Memory B cell (primary cell): Measurements from ENCODE around the gene CPN2.

ENCODE experiments used
- ATAC-seq: fragments of 150-1000 bp; cut with Tn5 transposase; 2 replicates; pipeline ENCODE4 v1.10.0; 2021; ENCODE audit warnings: low read depth, mild to moderate bottlenecking, moderate library complexity
- DNase-seq, 2 donors: peaks; one replicate each; pipeline ENCODE4 v3.0.0; 2022; ENCODE audit warnings: low spot score in 2 of 2
- H3K27ac Mint-ChIP-seq: one replicate; pipeline ENCODE4 v1.8.0; 2022; ENCODE audit warnings: mild to moderate bottlenecking, moderate library complexity, mixed read lengths
- H3K27me3 Mint-ChIP-seq: one replicate; pipeline ENCODE4 v1.8.0; 2022; ENCODE audit warnings: mixed read lengths
- H3K36me3 Mint-ChIP-seq: one replicate; pipeline ENCODE4 v1.8.0; 2022; ENCODE audit warnings: mild to moderate bottlenecking, mixed read lengths
- H3K4me1 Mint-ChIP-seq: one replicate; pipeline ENCODE4 v1.8.0; 2022; ENCODE audit warnings: mixed read lengths
- H3K4me3 Mint-ChIP-seq: one replicate; pipeline ENCODE4 v1.8.0; 2022; ENCODE audit warnings: mild to moderate bottlenecking, moderate library complexity, mixed read lengths
- H3K9me3 Mint-ChIP-seq: one replicate; pipeline ENCODE4 v1.8.0; 2022; ENCODE audit warnings: mixed read lengths

CPN2 gene

DNA sequence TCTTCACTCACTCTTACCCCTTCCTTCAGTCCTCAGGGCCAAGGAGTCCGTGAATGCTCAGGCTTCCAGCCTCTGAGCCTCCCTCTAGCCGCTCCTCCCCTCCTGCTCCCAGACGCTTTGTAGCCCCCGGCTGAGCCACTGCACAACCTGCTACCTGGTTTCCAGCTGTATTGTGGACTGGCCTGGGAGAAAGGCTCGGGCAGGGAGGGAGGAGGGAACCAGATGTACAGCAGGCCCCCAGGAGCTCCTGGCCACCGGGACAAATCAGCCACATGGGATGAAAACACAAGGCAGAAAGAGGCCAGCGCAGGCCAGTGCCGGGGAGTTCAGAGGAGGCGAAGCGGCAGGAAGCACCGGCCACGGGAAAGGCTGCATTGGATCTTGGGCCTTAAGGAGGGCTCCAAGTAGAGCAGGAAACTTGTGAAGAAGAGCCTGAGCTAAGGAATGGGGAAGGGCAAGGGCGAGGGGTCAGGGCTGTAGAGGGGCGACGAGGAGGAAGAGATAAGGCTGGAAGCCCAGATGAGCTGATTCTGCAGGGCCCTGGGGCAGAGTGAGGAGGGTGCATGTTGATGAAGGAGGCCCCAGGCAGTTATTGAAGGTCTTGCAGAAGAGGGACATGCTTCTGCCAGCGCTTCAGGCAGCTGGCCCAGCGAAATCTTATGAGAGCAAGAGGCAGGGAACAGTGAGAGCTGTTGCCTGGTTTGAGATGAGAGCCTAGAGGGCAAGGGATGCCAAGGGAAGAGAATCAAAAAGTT is 14.3 kb downstream of the CPN2 start:
- Mint-ChIP-seq H3K27me3 (peaks cover 23% of the 10 kb centered on the region), H3K9me3 (no peaks in the 10 kb centered on the region), H3K4me3 (no peak overlapping the region)

DNA sequence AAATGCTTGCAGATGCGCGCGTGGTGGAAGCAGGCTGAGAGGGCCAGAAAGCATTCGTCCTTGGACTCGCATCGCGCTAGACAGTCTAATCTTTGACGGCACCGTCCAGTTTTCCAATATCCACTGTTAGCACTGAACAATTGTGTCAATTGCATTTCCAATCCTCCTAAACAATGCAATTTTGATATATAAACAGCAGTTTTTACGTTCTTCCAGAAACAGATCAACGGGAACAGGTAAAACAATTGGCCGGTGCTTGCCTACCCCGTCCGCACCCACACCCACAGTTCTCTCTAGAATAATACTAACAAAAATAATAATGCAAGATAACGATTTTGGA is 17.2 kb downstream of the CPN2 start:
- ATAC-seq: no peak
- peak overlapping the region; percentile 72 for H3K4me3 Mint-ChIP-seq
- H3K27ac Mint-ChIP-seq: no peak overlapping the region
- DNase-seq: no peak
- H3K9me3 Mint-ChIP-seq: no peaks in the 10 kb centered on the region
- H3K4me1 Mint-ChIP-seq: peaks cover 6% of the 10 kb centered on the region
- H3K36me3 Mint-ChIP-seq: no peaks in the 10 kb centered on the region
- H3K27me3 Mint-ChIP-seq: peaks cover 23% of the 10 kb centered on the region

More for the DNA sequence above, 14.3 kb downstream of the CPN2 start:
- no peak for DNase-seq
- no peak for ATAC-seq
- peaks cover 6% of the 10 kb centered on the region for H3K4me1 Mint-ChIP-seq
- no peaks in the 10 kb centered on the region for H3K36me3 Mint-ChIP-seq
- H3K27ac Mint-ChIP-seq: no peak overlapping the region

DNA sequence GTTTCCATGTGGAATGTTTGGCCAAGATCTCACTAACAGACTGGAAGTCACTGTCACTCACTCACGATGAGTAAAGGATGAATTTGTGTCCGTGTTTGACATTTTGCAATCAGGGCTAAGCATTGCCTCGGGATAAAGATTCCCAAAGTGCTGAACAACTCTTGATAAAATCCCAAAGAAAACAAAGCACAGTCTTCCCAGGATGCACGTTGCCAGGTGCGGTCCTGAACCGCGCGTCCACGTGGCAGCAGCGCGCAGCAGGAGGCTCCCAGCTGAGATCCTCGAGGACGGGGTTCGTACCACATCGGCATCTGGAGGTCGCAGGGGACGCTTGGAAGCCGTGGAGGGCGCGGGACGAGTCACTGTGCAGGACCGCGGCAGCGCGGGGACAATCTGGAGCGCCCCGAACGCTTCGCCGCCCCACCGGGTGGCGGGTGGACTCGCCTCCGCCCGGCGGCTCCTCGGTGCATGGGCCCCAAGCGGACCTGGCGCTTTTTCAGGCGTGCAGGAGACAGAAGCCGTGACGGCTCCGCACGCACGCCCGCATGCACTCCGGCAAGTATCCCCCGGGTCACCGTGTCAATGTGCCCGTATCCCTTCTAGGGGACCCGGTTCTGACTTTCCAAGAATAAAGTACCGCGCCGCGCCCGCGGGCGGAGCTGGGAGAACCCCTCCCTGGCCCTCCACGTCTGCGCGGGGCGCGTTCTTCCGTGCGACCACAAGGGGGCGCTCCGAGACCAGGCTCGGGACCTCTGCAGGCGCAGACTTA is 17.7 kb downstream of the CPN2 start:
- peaks cover 23% of the 10 kb centered on the region for H3K27me3 Mint-ChIP-seq
- H3K27ac Mint-ChIP-seq: no peak overlapping the region
- H3K36me3 Mint-ChIP-seq: no peaks in the 10 kb centered on the region
- H3K4me1 Mint-ChIP-seq: peaks cover 6% of the 10 kb centered on the region
- ATAC-seq: peak; percentile 97
- H3K4me3 Mint-ChIP-seq: peak overlapping the region; percentile 72
- DNase-seq: peak; percentile 92 to 98
- H3K9me3 Mint-ChIP-seq: no peaks in the 10 kb centered on the region

DNA sequence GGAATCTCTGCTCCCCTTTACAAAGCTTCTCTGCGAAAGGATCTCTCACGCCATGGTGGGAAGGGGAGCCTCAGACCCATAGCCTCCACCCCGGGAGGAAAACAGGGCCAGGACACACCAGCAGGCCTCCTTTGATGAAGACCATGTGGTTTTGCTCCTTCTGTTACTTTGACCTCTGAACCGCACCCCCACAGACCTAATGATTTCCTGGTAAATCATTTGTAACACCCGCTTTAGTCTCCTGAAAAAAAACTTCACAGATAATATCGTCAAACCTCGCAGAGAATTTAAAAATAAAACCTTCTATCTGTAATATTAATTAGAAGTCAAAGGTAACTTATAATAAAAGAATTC is 18.3 kb downstream of the CPN2 start:
- no peaks in the 10 kb centered on the region for H3K36me3 Mint-ChIP-seq
- no peak for DNase-seq
- no peak overlapping the region for H3K27ac Mint-ChIP-seq
- H3K4me3 Mint-ChIP-seq: peak overlapping the region; percentile 61
- H3K9me3 Mint-ChIP-seq: no peaks in the 10 kb centered on the region
- peaks cover 23% of the 10 kb centered on the region for H3K27me3 Mint-ChIP-seq
- no peak for ATAC-seq
- peaks cover 6% of the 10 kb centered on the region for H3K4me1 Mint-ChIP-seq

DNA sequence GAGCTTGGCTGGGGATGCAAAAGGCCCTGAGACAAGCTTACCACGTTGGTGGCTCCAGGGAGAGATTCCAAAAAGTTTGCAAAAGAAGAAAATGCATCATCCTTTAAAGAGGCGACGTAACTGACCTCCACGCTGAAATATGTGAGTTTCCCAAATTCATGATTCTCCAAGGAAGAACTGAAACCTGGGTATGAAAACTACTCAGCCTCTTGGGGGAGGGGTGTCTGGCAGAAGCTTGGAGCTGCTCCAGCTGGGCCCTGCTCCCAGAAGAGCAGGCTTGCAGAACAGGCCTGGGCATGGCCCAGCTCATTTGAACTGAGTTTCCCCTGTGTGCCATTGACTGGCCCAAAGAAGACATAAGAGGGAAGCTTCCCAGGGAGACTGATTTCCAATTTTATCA is 20.5 kb downstream of the CPN2 start:
- no peak for ATAC-seq

DNA sequence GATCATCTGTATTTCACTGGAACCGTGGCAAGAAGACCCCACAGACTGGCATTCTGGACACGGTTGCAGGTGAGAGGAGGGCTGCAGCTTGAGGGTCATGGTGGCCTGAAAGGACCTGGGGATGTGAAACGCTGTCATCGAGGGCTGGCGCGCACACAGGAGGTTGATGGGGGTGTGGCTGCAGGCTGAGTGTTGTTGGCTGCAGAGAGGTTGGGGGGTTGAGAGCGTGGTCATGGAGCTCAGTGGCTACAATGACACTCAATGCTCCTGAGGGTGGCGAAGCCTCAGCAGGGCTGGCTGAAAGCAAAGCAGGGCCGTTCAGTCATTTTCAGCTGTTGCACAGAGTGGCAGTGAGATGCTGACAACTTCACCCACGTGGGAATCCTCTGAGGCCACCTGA is 21.0 kb downstream of the CPN2 start:
- ATAC-seq: no peak
- Mint-ChIP-seq H3K36me3 (no peaks in the 10 kb centered on the region), H3K4me1 (peaks cover 6% of the 10 kb centered on the region)

More for the DNA sequence above, 20.5 kb downstream of the CPN2 start:
- no peak for DNase-seq
- H3K36me3 Mint-ChIP-seq: no peaks in the 10 kb centered on the region
- no peak overlapping the region for H3K27ac Mint-ChIP-seq
- H3K4me3 Mint-ChIP-seq: no peak overlapping the region
- peaks cover 6% of the 10 kb centered on the region for H3K4me1 Mint-ChIP-seq
- no peaks in the 10 kb centered on the region for H3K9me3 Mint-ChIP-seq
- peaks cover 10% of the 10 kb centered on the region for H3K27me3 Mint-ChIP-seq

DNA sequence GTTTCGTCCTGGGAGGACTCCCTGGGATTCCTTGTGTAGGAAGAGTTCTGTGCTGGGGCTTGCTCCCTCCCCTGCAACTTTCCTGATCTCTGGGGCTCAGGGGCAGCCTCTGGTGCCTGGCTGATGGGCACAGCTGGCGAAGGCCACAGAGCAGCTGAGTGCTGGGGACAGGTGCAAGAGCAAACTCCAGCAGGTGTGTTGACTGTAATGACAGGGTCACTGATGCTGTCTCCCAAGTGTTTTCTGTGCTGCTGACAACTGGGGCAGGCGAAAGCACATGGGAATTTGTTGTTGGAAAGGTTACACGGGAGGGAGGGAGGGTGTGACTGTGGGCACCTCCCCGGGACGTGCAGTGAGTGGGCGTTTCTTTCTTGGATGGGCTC is 21.6 kb downstream of the CPN2 start:
- DNase-seq (no peak), ATAC-seq (no peak)
- H3K27ac Mint-ChIP-seq: no peak overlapping the region
- no peaks in the 10 kb centered on the region for H3K36me3 Mint-ChIP-seq
- peaks cover 6% of the 10 kb centered on the region for H3K4me1 Mint-ChIP-seq
- no peaks in the 10 kb centered on the region for H3K9me3 Mint-ChIP-seq
- peaks cover 10% of the 10 kb centered on the region for H3K27me3 Mint-ChIP-seq
- no peak overlapping the region for H3K4me3 Mint-ChIP-seq

More for the DNA sequence above, 21.0 kb downstream of the CPN2 start:
- no peak overlapping the region for H3K27ac Mint-ChIP-seq
- H3K27me3 Mint-ChIP-seq: peaks cover 10% of the 10 kb centered on the region
- H3K4me3 Mint-ChIP-seq: no peak overlapping the region
- no peak for DNase-seq
- H3K9me3 Mint-ChIP-seq: no peaks in the 10 kb centered on the region

DNA sequence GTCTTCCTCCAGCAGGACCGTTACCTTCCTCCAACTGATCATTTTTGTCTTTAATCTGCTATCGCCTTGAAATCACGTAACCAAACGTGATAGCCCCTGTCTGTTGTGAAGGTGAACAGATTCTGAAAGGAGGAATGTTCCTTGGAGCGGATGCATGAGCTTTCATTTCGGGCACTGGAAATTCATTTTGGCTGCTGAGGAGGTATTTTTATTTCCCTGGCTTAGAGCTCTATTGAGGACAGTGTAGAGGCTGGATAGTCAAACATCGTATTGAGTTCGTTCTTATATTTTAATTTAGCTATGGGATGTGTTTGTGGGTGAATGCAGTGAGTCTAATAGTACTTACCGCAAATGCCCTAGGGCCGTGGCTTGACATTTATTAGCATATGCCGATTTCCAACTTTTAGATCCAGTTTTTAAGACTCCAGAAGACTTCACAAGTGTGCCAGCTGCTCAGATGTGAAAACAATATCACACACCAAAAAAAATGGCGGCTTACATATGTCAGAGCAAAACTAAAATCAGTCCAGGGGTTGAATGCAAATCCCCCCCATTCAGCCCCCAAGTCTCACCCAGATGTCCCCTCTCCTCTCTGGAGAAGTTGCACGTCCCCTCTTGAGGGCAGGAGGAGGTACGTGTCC is 22.1 kb downstream of the CPN2 start:
- no peaks in the 10 kb centered on the region for H3K36me3 Mint-ChIP-seq
- H3K4me1 Mint-ChIP-seq: peaks cover 6% of the 10 kb centered on the region
- H3K27me3 Mint-ChIP-seq: peaks cover 8% of the 10 kb centered on the region
- H3K4me3 Mint-ChIP-seq: no peak overlapping the region
- ATAC-seq: no peak
- DNase-seq: no peak
- peak overlapping the region; percentile 19 for H3K27ac Mint-ChIP-seq
- no peaks in the 10 kb centered on the region for H3K9me3 Mint-ChIP-seq

DNA sequence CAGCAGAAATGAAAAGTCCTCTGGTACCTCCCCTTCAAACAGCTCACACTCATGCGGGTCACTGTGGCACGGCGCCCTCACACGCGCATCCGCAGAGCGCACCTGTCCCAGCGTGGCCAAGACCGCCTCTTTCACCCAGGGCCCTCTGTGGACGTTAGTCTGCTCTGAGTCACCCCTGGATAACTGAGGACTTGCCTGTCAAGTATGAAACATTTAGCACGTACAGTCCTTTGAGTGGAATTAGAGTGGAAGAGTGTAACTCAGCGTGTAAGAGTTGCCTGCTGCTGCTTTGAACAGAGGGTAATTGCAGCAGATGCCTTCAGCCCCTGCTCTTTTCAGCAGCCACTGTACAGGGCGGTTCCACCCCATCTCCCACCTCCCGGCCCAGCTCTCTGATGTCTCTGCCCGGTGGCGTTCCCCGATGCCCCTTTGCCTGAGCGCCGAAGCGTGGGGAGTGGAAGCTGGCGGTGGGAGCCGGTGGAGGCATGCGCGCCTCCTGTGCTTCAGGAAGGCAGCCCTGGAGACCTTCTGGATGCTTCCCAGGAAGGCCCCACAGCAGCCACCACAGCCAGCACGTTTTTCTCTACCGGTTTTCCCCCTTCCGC is 23.0 kb downstream of the CPN2 start:
- Mint-ChIP-seq H3K36me3 (no peaks in the 10 kb centered on the region), H3K27ac (peak overlapping the region; percentile 19), H3K4me1 (peaks cover under 1% of the 10 kb centered on the region), H3K4me3 (no peak overlapping the region), H3K27me3 (peaks cover 8% of the 10 kb centered on the region), H3K9me3 (no peaks in the 10 kb centered on the region)
- DNase-seq (no peak), ATAC-seq (peak; percentile 44)

DNA sequence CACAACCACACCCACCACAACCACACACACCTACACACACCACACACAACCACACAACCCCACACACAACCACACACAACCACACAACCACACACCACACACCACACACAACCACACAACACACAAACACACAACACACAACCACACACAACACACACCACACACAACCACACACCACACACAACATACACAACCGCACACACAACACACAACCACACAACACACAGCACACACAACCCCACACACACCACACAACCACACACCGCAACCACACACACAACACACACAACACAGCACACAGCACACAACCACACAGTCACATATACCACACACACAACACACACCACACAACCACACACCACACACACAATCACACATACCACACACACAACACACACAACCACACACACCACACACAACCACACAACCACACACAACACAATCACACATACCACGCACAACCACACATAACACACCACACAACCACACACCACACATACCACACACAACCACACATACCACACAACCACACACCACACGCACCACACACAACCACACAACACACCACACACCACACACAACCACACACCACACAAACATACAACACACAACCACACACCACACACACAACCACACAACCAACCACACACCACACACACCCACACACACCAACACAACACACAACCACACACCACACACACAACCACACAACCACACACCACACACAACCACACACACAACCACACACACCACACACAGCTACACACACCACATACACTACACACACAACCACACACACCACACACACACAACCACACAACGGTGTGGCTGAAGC is 23.7 kb downstream of the CPN2 start:
- H3K4me1 Mint-ChIP-seq: no peaks in the 10 kb centered on the region
- H3K9me3 Mint-ChIP-seq: no peaks in the 10 kb centered on the region
- ATAC-seq (no peak), DNase-seq (no peak)
- no peaks in the 10 kb centered on the region for H3K36me3 Mint-ChIP-seq
- no peak overlapping the region for H3K4me3 Mint-ChIP-seq
- H3K27ac Mint-ChIP-seq: no peak overlapping the region
- peaks cover 5% of the 10 kb centered on the region for H3K27me3 Mint-ChIP-seq

DNA sequence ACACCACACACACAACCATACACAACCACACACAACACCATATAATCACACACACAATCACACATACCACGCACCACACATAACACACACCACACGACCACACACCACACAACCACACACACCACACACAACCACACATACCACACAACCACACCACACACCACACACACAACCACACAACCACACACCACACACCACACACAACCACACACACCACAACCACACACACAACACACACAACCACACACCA is 24.2 kb downstream of the CPN2 start:
- DNase-seq: no peak
- Mint-ChIP-seq H3K27me3 (peaks cover 5% of the 10 kb centered on the region), H3K4me3 (no peak overlapping the region), H3K27ac (no peak overlapping the region), H3K36me3 (no peaks in the 10 kb centered on the region), H3K9me3 (no peaks in the 10 kb centered on the region), H3K4me1 (no peaks in the 10 kb centered on the region)
- ATAC-seq: no peak

DNA sequence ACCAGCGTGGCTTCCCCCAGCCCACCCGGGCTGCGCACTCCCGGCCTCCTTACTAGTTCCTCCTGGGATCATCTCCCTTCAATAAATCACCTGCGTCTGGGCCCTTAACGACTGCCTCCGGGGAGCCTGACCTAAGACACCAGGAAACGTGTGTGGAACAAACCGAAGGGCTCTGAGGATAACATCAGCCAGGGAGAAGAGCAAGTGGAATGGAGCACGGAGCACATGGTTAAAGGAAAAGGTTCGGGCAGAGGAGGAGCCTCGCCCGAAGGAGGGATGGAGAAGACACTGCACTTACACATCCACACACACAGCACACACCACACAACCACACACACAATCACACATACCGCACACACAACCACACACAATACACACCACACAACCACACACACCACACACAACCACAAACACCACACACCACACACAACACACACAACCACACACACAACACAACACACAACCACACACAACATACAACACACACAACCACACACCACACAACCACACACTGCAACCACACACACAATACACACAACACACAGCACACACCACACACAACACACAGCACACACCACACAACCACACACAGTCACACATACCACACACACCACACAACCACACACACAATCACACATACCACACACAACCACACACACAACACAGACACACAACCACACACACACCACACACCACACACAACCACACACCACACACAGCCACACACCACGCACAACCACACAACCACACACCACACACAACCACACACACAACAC is 24.7 kb downstream of the CPN2 start:
- H3K27ac Mint-ChIP-seq: no peak overlapping the region

DNA sequence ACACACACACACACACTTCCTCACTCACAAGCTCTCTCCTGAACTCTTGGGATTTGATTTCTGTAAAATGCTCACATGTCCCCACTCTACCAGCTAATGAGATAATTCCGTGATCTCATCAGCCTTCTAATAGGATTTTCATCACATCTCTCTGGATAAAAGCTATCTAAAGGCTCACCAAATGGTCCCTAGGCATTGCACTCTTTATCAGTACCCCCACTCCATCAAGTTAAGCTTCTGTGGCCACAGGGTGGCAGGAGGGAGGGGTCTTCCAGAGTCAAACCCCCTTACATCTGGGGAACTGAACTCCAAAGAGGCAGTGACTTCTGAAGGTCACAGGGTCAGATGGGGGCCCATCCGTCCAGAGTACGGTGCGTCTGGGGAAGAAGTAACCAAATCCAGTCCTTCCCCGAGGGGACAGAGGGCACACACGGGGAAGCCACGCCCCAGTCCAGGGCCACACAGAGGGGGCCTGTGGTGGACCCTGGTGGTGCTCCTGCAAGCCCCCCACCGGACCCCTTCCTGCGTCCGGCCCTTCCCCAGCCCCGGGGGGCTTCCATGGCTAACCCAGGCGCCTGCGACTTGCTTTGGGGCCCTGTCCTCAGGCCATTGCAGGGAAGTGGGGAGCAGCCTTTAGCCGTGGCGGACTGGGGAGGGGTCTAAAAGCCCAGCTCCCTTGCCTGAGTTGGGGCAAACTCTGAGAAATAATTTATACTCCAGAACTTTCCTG is 25.5 kb downstream of the CPN2 start:
- no peaks in the 10 kb centered on the region for H3K9me3 Mint-ChIP-seq
- no peak overlapping the region for H3K4me3 Mint-ChIP-seq
- no peaks in the 10 kb centered on the region for H3K36me3 Mint-ChIP-seq
- no peak for ATAC-seq
- DNase-seq: no peak
- H3K27ac Mint-ChIP-seq: no peak overlapping the region
- peaks cover 2% of the 10 kb centered on the region for H3K27me3 Mint-ChIP-seq
- H3K4me1 Mint-ChIP-seq: no peaks in the 10 kb centered on the region

More for the DNA sequence above, 24.7 kb downstream of the CPN2 start:
- H3K27me3 Mint-ChIP-seq: peaks cover 2% of the 10 kb centered on the region
- DNase-seq (no peak), ATAC-seq (no peak)
- H3K9me3 Mint-ChIP-seq: no peaks in the 10 kb centered on the region
- H3K36me3 Mint-ChIP-seq: no peaks in the 10 kb centered on the region
- H3K4me3 Mint-ChIP-seq: no peak overlapping the region
- H3K4me1 Mint-ChIP-seq: no peaks in the 10 kb centered on the region
